Caco-2 (cell line): ENCODE results near the gene WDR81. TPM values are rescaled to one million over a fixed set of nuclear protein-coding genes. Genes with fewer than 3 reads are reported as not detected.

Source experiments
- BruUV-seq: library from RNA; stranded (reverse); fragments of 400-500 nt; replicated peaks from 2 replicates; lab custom pipeline; 2021; lab: Mats Ljungman, UMichigan
- CTCF ChIA-PET: fragments of 300-600 bp; sonication (Branson Sonifier 250); formaldehyde crosslinking; loops from one replicate; lab custom pipeline; 2022; ENCODE audit warnings: antibody characterized with exemption; lab: Charles Lee
- POLR2A ChIA-PET: fragments of 300-600 bp; sonication (Branson Sonifier 250); formaldehyde crosslinking; loops from one replicate; lab custom pipeline; 2022; ENCODE audit warnings: antibody characterized with exemption; lab: Charles Lee
- DNase-seq, 2 experiments: peaks; one replicate each; pipeline versions ENCODE4 v3.0.0 to v3.0.0-alpha.2; 2020 to 2022
- H3K27me3 ChIP-seq: replicated peaks from 2 replicates; pipeline ENCODE4 v1.6.0; 2011; ENCODE audit warnings: low read length; ENCODE audit not compliant: control insufficient read depth, insufficient read depth
- H3K36me3 ChIP-seq: 2 replicates; pipeline ENCODE4 v1.5.1; 2011; ENCODE audit warnings: low read length; ENCODE audit not compliant: control insufficient read depth, insufficient read depth
- H3K4me1 ChIP-seq: fragments of 250-450 bp; sonication (Bioruptor Pico); 2 replicates; pipeline ENCODE4 v1.5.1; 2020; ENCODE audit warnings: mild to moderate bottlenecking
- H3K4me3 ChIP-seq: 2 replicates; pipeline ENCODE4 v1.5.1; 2011; ENCODE audit warnings: low read depth, mild to moderate bottlenecking, control low read depth, low read length
- H3K9me3 ChIP-seq: fragments of 250-450 bp; sonication (Bioruptor Pico); 2 replicates; pipeline ENCODE4 v1.5.1; 2020; ENCODE audit warnings: mild to moderate bottlenecking, moderate library complexity
- H3K27ac Mint-ChIP-seq: one replicate; pipeline ENCODE4 v1.8.0; 2022; ENCODE audit warnings: mixed read lengths; ENCODE audit not compliant: unreplicated experiment
- H3K27me3 Mint-ChIP-seq: one replicate; pipeline ENCODE4 v1.8.0; 2022; ENCODE audit warnings: mixed read lengths; ENCODE audit not compliant: insufficient read depth, unreplicated experiment
- H3K36me3 Mint-ChIP-seq: one replicate; pipeline ENCODE4 v1.8.0; 2022; ENCODE audit warnings: mild to moderate bottlenecking, mixed read lengths; ENCODE audit not compliant: insufficient read depth, unreplicated experiment
- H3K4me1 Mint-ChIP-seq: one replicate; pipeline ENCODE4 v1.8.0; 2022; ENCODE audit warnings: low read depth, mixed read lengths; ENCODE audit not compliant: unreplicated experiment
- H3K4me3 Mint-ChIP-seq: one replicate; pipeline ENCODE4 v1.8.0; 2022; ENCODE audit warnings: mild to moderate bottlenecking, moderate library complexity, mixed read lengths; ENCODE audit not compliant: unreplicated experiment
- H3K9me3 Mint-ChIP-seq: one replicate; pipeline ENCODE4 v1.8.0; 2022; ENCODE audit warnings: mixed read lengths; ENCODE audit not compliant: unreplicated experiment
- intact Hi-C: fragments of 100-400 bp; cut with micrococcal nuclease; formaldehyde crosslinking; loops from one replicate; pipeline ENCODE4 v1.10.0; 2022; ENCODE audit not compliant: unreplicated experiment
- total RNA-seq: library from RNA; stranded (reverse); gene quantifications from 2 replicates; pipeline ENCODE4 v1.2.3, GENCODE V29; 2022
- TF ChIP-seq, protein P1 (sequence below), 2 experiments: fragments of 200-600 bp in 1 of 2; IDR thresholded peaks; 1 replicate in 1 of 2; 2 replicates in 1 of 2; pipeline versions ENCODE4 v1.5.1 to v1.8.0; 2011 to 2022; ENCODE audit warnings: antibody characterized with exemption in 1 of 2, control low read depth in 1 of 2, inconsistent platforms in 1 of 2, low read depth in 1 of 2, low read length in 1 of 2, mild to moderate bottlenecking in 1 of 2, moderate library complexity in 1 of 2; ENCODE audit not compliant: insufficient read depth in 1 of 2, severe bottlenecking in 1 of 2, unreplicated experiment in 1 of 2

WDR81 gene
- total RNA-seq, 1 experiment from 2014 or later, result 26.6 TPM

DNA sequence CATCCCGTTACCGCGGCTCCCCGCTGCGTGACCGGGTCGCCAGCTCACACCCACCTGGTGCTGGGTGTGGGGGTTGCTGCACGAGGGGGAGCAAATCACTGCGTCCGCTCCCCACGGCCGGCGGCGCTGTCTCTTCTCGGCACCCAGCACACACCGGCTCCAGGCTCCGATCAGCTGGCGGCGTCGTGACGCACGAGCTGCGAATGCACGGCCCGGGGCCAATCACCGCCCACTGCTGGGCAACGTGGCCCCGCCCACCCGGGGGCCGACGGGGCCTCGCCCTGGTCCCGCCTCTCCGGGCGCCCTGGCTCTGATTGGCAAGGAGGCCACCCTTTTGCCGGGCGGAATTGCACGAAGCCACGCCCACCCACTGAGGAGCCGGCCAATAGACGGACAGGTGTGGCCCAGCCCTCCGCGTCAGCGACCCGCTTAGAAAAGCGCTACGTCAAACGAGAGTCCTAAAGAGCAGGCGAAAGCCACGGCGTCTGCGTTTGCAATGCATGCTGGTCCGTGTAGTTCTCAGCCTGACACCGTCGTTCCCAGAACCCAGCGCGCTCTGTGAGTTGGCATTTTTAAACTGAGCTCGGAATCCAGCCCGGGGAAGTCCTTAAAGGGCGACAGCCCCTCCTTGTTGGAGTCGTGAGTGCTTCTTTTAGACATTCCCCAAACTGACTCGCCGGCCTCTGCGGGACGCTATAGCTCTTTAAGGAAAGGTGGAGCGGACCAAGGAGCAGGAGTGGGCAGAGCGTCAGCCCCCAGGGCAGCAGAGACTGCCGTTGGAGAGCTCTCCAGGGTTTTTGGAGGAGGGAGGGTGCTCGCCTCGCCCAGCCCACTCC lies 8.2 kb upstream of the WDR81 start:
- no peaks in the 10 kb centered on the region for H3K9me3 Mint-ChIP-seq

DNA sequence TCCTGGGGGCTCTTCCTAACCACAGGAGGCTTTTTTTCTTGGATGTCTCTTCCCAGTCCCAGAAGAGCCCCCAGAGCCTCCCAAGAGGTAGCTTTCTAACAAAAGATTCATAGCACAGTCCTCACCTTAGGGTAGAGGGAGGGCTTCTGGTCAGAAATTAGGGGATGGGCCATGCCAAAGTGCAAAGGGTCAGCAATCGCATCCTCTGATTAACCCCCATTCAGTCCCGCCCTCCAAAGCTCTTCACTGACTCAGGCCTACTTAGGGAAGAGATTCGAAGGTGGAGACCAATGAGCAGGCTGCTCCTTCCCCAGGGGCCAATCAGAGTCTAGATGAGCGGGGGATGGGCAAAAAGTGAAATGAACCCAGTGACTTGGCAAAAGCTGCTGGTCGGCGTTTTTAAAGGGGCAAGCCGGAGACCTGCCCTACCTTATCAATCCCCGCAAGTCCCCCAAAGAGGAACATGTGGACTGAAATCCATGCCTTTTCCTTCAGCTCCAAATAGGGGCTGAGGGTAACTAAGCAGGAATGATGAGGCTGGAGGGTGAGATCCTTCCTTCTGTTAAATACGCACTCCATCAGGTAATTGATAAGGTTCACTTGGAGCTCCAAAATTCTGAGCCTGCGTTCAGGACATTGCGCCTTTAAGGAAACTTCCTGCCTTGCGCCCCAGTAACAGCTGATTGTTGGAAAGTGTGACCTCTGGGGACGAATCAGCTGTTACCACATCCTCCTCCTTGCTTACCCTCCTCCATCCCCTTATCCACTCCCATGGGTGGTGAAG lies 7.4 kb upstream of the WDR81 start:
- H3K4me3 ChIP-seq, result peak overlapping the region; percentile 56
- H3K4me1 Mint-ChIP-seq, result peaks cover 31% of the 10 kb centered on the region
- no TSS peak for BruUV-seq
- H3K36me3 ChIP-seq, result peaks cover 5% of the 10 kb centered on the region
- H3K27ac Mint-ChIP-seq, result peak overlapping the region; percentile 99
- no peaks in the 10 kb centered on the region for H3K27me3 Mint-ChIP-seq
- no peaks in the 10 kb centered on the region for H3K9me3 ChIP-seq
- H3K9me3 Mint-ChIP-seq, result no peaks in the 10 kb centered on the region
- POLR2A ChIA-PET, result interaction anchor here (0.5 to 3.4 kb wide), 34 partner anchors 7 to 587 kb away, joined by 3 to 81 read pairs (median 4); partner anchors contain the start of genes INPP5K, PRPF8, RILP and RPA1
- intact Hi-C loops, result loop anchor here (2.0 to 10.0 kb wide), 2 partner anchors 54 to 148 kb away; no protein-coding TSS in a partner anchor
- peaks cover 57% of the 10 kb centered on the region for H3K36me3 Mint-ChIP-seq
- H3K4me3 Mint-ChIP-seq, result peak overlapping the region; percentile 85
- no peaks in the 10 kb centered on the region for H3K27me3 ChIP-seq
- peak; percentile 98 to 99 for DNase-seq
- CTCF ChIA-PET, result interaction anchor here (0.6 to 2.2 kb wide), 14 partner anchors 9 to 744 kb away, joined by 3 to 19 read pairs (median 6); partner anchors contain the start of genes PITPNA and RILP
- TF ChIP-seq, protein P1, sequence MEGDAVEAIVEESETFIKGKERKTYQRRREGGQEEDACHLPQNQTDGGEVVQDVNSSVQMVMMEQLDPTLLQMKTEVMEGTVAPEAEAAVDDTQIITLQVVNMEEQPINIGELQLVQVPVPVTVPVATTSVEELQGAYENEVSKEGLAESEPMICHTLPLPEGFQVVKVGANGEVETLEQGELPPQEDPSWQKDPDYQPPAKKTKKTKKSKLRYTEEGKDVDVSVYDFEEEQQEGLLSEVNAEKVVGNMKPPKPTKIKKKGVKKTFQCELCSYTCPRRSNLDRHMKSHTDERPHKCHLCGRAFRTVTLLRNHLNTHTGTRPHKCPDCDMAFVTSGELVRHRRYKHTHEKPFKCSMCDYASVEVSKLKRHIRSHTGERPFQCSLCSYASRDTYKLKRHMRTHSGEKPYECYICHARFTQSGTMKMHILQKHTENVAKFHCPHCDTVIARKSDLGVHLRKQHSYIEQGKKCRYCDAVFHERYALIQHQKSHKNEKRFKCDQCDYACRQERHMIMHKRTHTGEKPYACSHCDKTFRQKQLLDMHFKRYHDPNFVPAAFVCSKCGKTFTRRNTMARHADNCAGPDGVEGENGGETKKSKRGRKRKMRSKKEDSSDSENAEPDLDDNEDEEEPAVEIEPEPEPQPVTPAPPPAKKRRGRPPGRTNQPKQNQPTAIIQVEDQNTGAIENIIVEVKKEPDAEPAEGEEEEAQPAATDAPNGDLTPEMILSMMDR (IDR thresholded peaks at IDR 0.05; ENCODE audit: insufficient read depth in 1 of 2, low read depth in 1 of 2, low read length in 1 of 2, severe bottlenecking in 1 of 2, unreplicated experiment in 1 of 2), result no peak
- H3K4me1 ChIP-seq, result peaks cover 22% of the 10 kb centered on the region

More for the DNA sequence above, 8.2 kb upstream of the WDR81 start:
- Histone ChIP-seq H3K9me3 (no peaks in the 10 kb centered on the region), H3K36me3 (peaks cover 5% of the 10 kb centered on the region), H3K27me3 (no peaks in the 10 kb centered on the region), H3K4me1 (peaks cover 30% of the 10 kb centered on the region), H3K4me3 (peak overlapping the region; percentile 94)
- no peaks in the 10 kb centered on the region for H3K27me3 Mint-ChIP-seq
- CTCF ChIA-PET, result interaction anchor here (0.6 to 2.2 kb wide), 13 partner anchors 10 to 743 kb away, joined by 3 to 19 read pairs (median 7); partner anchors contain the start of genes PITPNA and RILP
- DNase-seq, result peak; percentile 100
- POLR2A ChIA-PET, result interaction anchor here (0.5 to 3.4 kb wide), 42 partner anchors 8 to 1586 kb away, joined by 3 to 81 read pairs (median 4); partner anchors contain the start of genes INPP5K, PRPF8, RILP and RPA1
- peak overlapping the region; percentile 99 for H3K27ac Mint-ChIP-seq
- H3K36me3 Mint-ChIP-seq, result peaks cover 65% of the 10 kb centered on the region
- peaks cover 39% of the 10 kb centered on the region for H3K4me1 Mint-ChIP-seq
- no TSS peak for BruUV-seq
- intact Hi-C loops, result loop anchor here (2.0 to 10.0 kb wide), 2 partner anchors 55 to 149 kb away; no protein-coding TSS in a partner anchor
- H3K4me3 Mint-ChIP-seq, result peak overlapping the region; percentile 85
- TF ChIP-seq, protein P1 (IDR thresholded peaks at IDR 0.05; ENCODE audit: insufficient read depth in 1 of 2, low read depth in 1 of 2, low read length in 1 of 2, severe bottlenecking in 1 of 2, unreplicated experiment in 1 of 2), result no peak
